ENCODE data around the gene AGBL1.
"Not testable (repeated sequence)": the region's sequence is repeated elsewhere in the genome, so short reads cannot be mapped to it uniquely, and the experiment has no call there.

The AGBL1 gene

DNA sequence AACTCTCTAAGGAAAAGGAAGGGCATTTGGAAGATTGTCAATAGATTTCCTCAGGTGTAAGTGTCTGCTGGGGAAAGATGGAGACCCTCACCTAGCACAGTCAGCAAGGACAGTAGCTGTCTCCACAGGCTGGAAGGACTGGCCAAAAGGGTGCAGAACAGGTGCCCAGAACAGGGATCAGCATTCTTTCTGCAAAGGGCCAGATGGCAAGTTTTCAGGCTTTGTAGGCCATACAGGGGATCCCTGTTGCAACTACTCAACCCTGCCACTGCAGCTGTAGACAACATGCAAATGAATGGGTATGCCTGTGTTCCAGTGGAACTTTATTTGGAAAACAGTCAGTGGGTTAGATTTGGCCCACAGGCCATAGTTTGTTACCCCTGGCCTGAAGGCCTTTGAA, 8.1 kb downstream of the AGBL1 start:
- DNase-seq: no peak

DNA sequence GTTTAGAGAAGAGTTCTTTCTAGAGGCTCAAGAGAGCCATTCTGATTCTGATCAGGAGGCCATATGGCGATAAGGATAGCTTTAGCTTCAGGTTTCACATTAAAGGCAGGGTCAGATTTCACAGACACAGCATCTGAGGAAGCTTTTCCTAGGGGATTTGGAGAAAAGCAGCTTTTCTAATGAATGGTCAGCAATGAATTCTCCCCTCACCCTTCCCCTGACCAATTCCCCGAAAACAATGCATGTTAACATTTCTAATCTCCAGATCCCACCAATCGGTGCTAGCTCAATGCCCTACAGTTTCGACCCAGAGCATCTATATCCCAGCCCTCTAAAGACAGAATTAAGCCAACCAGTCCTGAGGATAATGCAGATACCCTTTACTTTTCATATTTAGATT, 9.8 kb downstream of the AGBL1 start:
- DNase-seq: no peak

DNA sequence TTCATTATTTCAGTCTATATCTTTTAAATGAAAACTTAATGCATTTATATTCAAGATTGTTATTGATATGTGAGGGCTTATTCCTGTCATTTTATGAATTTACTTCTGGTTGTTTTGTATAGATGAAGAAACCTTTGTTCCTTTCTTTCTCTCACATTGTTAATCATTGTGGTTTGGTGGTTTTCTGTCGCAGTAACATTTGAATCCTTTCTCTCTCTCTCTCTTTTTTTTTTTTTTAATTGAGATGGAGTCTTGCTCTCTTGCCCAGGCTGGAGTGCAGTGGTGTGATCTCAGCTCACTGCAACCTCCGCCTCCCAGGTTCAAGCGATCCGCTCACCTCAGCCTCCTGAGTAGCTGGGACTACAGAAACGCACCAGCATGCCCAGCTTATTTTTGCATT, 22.1 kb downstream of the AGBL1 start:
- no peak for DNase-seq

DNA sequence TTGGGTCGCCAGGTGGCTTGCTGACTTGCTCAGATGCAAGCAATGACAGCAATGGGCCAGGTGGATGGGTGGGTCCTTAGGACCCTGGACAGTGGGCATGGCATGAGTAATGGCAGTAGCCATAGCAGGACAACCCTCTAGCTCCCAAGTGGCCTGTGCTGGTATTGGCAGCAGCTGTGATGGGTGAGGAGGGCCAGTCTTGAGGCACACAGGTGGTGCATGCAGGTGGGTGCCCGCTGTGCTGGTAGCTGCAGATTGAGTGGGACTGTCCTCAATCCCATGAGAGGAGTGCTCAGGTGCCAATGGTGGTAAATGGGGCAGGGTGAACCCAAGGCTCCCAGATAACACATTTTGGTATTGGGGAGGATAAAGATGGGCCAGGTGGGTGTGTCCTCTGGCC, 24.2 kb downstream of the AGBL1 start:
- no peak for DNase-seq

DNA sequence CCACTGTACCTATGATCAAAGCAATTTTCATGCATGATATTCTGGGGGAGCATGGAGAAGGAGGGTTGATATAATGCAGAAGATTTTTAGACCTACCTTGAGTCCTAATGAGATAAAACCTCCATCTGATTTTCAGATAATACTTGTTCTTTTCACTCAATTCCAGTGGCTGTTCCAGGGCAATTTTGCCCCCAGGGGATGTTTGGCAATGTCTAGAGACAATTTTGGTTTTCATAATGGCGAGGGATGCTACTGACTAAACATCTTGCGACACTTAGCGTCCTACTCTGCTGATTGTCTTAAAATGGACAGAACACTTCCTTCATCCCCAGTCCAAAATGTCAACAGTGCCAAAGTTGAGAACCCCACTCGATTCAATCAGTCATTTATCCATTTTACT, 26.6 kb downstream of the AGBL1 start:
- DNase-seq: no peak

DNA sequence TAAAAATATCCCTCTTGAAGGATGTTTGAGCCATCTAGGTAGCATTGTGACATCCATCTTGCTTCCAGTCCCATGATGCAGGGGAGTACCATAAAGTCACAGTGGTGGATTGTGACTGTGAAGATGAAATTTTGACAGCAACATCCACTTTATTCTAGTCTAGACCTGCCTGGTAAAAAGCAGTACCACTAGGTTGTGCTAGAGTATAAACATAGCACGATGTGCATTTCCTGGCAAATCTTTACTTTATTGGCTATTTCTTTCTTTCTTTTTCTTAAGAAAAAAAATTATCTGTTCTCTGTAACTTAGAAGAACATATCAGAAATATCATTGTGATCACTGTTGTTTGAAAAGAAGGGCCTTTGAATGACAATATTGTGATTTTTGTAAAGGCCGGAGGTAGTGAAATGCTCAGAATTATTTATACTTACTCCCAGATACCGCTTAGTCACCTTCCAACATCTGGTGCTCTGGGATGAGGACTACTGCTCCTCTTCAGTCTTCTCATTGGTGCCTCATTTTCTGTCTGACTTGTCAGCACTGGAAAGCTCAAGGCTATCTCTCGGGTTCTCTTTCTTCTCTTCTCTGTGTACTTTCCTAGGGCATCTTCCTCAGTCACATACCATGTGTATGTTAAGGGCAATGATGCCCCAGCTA, 35.6 kb downstream of the AGBL1 start:
- DNase-seq: no peak

DNA sequence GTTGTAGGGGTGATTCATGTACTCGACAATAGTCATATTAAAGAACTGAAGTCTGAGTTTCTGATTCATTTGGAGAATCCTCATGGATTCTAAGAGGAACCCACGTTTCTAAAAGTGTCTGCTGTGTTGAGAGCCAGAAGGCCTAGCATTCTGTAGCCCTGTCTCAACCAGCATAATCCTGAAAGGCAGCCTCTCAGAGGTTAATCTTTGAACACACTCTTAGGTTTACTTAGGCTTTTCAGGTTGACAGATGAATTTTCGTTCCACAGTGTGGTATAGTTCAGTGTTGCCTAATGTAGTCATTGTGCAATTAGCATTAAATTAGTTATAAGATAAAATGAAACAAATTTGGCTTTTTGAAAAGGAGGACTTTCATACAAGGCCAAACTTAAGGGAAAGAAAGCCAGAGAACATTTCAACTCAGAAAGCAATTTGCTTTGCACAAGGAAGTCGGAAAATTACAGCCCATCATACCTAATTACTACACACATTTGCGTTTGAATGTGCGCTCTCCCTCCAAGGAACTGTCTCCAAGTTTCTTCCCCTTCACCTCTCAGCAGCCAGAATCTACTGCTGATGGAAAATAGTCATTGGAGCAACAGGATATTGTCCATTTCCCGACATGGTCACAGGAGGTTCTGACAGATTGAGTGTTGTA, 42.0 kb downstream of the AGBL1 start:
- DNase-seq: no peak

DNA sequence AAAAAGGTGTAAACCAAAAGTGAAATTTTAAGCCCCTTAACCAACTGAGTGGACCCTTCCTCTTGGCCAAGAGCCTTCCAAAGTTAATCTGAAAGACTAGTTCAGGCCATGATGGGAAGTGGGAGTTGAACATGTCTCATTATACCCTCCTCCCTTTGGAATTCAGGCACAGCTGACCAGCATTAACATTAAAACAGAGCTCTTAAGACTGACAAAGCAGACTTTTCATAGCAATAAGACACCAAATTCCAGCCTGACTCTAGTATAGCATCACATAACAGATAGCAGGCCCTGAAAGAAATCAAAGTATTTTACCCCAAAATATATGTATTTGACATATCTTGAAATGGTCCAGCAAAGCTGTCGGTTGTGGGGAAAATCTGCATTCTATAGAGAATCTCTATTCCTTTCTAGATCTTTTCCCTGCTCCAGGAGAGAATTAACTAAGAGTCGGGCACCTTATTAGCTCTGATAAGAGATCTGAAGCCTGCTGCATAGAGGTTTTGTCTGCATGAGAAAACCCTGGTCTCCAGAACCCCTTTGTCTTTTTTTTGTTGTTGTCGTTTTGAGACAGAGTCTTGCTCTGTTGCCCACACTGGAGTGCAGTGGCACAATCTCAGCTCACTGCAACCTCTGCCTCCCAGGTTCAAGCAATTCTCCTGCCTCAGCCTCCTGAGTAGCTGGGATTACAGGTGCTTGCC, 43.2 kb downstream of the AGBL1 start:
- DNase-seq: not testable (repeated sequence)

DNA sequence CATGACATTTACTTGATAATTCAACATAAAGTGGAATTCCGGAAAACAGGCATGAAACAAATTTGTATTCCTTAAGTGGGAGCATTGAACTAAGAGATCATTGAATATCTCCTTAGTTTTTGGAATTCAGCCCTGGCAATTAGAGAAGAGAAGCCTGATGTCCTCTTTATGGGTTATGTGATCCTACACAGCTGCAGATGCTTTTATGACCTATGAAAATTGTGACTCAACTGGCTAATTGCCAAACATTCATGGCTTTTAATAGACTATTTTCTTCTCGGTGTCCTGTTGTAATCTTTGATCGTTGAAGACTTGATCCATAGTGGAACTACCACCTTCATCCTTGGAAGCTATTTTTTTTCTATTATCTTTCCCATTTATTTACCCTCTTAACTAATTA, 46.1 kb downstream of the AGBL1 start:
- DNase-seq: no peak

DNA sequence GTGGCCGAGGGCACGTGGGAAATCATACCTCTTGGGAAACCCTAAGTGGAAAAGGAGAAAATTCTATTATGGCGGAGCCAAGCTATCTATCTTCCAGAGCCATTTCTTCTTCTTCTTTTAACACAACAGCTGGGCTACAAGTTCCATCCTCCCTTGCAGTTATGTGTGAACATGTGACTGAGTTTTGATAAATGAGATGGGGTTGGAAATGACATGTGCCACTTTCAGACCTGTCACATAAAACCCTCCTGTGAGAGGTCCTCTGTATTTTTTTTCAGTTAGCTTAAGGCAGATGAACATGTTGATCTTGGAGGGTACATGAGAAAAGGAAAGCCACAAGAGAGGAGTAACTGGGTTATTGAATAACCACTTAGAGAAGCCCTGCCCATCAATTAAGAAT, 47.9 kb downstream of the AGBL1 start:
- DNase-seq: no peak

DNA sequence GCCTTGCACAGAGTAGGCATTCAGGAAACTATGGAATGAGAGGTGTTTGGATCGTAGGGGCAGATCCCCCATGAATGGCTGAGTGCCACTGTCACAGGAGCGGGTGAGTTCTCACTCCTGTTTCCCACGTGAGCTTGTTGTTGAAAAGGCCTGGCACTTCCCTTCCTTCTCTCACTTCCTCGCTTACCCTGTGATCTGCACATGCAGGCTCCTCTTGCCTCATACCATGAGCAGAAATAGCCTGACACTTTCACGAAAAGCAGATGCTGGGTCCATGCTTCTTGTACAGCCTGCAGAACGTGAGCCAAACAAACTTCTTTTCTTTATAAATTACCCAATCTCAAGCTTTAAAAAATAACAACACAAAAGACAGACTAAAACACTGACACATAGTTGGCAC, 55.4 kb downstream of the AGBL1 start:
- DNase-seq: no peak

DNA sequence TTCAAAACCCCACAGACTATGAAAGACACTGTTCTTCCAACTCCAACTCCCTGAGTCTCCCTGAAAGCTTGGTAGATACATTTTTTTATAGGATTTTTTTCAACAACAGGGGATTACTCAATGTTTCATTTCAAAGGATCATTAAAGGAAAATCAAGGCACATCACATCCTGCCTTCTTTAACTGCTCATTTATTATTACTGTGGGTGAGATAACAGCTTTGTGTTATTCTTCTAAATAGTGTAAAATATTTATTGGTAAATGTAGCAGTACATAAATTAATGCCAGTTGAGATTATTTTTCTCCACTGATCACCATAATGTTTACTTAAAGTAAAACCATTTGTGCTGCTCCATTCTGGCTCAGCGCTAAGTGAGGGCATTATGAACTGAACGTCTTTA, 57.2 kb downstream of the AGBL1 start:
- DNase-seq: no peak

DNA sequence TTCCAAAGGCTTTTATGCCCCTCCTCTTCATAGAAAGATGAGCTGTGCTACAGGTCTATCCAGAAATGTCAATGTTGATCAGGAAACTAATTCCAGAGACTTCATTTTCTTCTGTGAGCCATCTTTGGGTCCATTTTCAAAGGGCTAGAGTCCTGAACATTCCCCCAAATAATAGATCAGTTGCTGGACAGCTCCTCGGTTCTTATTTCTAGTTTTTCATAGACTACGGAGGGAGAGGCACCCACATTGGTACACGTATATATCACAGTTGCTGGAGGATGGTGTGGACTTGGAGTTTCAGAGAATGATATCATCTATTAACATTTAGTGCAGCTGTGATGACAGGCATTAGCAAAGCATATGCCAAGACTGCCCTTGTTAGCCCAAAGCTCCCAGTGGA, 59.1 kb downstream of the AGBL1 start:
- DNase-seq: no peak

DNA sequence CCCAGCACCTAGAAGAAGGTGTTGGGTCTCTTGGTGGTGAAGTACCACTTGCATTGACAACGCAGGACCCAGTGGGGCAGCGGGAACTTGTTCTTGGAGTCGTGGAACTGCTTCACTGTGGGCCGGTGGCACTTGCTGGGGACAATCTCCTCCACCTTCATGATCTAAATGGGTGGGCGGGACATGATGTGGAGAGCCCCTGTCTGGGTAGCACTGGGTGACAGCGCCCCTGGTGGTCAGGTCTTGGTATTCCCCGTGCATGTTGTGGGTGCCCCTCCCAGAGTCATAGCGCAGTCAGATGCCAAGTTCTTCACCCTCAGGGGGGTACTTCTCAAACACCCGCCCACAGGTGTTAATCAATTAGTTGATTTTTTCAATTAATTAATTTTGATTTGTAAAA, 60.2 kb downstream of the AGBL1 start:
- DNase-seq: no peak

DNA sequence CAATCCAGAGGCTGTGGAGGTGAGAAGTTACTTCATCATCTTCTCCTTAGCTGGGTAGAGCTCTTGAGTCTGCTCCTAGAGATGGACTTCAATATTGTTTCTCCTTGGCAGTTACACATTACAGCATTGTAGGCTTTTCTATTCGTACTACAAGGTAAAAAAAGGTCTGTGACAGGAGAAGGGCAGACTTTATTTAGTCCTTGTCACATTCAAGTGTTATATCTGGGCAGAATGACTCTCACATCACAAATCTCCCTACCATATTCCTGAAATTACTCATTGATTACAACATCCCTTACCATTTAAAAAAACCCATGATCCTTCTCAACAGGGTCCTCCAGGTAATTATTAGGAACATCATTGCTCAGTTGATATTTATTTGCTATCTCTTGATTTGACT, 75.0 kb downstream of the AGBL1 start:
- DNase-seq: no peak

DNA sequence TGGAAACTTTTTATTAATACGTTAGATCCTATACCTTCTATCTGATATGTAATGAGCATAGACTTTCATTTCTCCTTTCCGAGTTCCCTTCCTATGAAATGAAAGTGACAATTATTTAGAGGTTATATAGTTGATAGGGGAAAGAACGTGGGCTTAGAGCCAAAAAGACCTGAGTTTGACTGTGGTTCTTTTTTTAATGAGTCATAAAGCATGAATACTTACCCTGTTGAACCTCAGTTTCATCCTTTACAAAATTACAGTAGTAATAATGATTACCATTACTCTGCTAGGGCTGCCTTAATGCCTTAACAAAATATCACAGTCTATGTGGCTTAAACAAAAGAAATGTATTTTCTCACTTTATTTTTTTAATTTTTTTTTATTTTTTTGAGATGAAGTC, 75.9 kb downstream of the AGBL1 start:
- no peak for DNase-seq

DNA sequence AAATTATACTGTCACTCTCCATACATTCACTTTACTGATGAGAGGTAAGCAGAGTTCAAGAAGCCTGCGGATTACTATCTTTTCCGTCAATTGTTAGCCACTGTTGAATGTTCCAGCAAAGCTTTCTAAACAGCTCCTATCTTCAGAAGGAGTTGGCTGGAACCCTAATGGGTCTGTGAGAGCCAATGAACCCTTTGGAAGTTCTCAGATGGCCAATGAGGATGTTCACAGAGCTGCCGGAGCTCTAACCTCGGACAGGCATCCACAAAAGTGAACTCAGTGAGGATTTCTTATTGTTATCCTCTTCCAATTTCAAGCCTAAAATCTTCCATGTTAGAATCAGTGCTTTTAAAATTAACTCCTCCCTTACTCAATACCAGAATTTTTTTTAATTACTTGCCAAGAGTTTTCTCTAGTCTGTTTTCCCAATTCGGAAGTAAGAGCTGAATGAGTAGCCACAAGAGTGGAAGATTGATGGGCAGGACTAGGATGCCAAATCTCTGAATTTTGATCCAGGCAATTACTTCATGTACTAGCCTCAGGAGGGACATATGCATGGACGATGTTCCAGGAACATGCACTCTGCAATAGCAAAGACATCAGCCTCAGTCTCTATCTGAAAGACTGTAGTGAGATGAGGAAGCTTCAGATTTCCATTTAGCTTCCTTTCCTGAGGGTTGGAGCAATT, 78.1 kb downstream of the AGBL1 start:
- no peak for DNase-seq

DNA sequence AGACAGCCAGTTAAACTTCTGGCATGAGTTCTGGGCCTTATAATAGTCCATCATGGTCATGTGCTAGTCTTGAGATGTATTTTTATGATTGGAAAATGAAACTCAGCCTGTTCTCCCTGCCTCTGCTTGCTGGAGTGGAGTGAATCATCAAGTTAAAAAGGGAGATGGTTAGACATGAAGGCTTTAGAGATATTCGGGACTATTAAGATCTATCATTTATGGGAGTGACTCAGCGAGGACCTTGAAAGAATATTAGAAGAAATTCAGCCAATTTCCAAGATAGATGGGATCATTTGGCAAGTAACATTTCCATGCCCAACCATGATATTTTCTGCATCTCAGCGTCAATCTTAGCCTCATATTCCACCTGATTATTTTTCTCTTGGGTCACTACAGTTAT, 79.8 kb downstream of the AGBL1 start:
- no peak for DNase-seq

DNA sequence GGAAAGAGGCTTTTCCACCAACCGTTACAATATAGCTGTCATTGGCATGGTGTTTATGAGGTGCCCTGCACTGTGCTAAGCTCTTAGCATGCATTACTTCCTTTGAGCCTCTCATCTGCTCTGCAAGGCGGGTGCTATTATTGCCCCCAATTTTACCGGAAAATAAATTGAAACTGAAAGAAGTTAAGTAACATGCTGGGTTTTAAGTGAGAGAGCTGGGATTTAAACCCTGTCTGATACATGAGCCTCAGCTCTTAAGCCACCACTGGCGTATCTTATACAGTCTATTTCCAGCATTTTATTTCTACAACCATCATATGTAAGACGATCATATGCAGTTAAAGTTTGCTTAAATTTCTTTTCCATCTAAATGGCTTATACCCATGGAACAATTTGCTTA, 81.6 kb downstream of the AGBL1 start:
- DNase-seq: no peak

DNA sequence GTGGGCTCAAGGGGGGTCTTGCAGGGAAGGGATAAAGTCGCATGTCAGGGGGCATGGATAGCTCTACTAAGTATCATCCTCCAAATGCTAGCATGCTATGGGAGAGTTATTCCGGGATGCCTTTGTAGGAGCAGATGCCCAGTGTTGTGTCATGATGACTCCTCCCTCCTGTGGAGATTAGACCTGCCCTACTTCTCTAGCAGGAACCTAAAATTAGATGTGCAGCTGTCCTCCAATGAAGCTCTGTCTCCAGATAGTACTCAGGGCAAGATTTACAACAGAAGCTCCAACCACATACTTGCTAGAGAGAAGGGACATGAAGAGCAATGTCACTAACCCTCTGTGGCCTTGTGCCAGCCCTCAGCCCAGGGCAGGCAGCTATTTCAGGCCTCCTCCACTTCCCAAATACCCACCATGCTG, 82.5 kb downstream of the AGBL1 start:
- DNase-seq: no peak

DNA sequence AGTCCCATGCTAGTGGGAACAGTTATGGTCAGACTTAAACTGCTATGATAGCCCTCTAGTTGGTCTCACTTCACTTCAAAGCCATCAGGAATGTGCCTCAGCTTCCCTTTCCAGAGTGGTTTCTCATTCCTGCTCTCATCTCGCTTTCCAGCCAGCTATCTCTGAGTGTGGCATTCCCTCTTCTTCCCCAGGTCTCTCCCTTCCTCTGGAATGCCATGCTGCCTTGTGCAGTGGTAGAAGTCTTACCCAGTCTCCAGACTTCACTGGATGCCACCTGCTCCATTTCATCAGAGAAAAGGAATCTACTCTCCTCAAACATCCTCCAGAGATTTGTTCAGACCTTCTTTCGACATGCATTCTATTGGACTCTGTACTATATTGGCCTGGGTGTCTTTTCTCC, 83.0 kb downstream of the AGBL1 start:
- DNase-seq: no peak

DNA sequence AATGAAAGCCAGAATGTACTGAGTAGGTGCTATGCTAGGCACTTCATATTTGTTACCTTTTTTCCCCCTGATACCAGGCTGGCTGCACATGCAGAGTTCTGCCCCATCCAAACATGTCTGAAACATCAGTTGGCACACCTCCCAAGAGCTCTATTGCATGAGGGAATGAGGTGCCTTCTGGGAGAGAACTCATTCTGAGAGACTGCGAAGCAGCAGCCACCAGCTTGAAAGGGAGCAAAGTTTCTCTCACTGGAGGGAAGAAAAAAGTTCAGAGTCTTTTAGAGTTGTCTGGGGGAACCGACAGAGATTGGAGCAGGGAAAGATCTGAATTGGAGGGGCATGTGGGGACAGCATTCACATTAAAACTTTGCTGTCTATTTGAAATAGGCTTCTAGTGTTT, 84.1 kb downstream of the AGBL1 start:
- DNase-seq: no peak

DNA sequence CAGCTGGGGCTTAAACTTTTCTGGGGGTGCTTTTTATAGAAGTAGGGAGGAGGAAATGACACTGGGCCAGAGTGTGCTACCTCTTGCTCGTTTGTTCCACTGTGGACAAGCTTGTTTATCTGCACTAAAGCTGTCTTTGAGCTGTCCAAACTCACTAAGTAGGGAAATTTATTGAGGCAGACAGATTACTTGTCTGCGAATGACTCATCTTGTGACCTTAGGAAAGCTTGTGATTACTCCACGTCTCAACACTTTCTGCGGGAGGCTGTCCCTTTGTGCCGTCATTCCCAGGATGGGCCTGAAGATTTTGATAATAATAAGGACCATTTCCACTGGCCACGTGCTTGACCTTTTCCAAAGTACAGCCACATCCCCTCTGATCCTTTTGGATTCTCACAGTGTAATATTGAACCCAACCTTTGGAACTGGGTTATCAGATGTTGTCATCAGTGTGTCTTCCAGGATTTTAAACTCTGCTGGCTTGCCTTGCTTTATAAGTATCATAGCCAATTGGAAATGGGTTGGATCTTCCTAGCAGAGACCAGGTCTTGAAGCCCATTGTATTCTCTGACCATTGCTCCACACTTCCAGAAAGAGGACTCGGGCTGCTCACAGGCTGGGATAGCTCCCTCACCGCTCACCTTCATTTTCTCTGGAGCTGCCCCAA, 84.7 kb downstream of the AGBL1 start:
- DNase-seq: no peak

Measured in CD4-positive, alpha-beta T cell treated with Interleukin-21 for 1 hour (primary cell).